Stomach (tissue), 9 donors: Measurements from ENCODE around the gene RNU6-8. TPM values are rescaled to one million over a fixed set of nuclear protein-coding genes. Genes with fewer than 3 reads are reported as not detected.

Experiments
- DNase-seq, 2 donors: peaks; one replicate each; pipeline versions ENCODE4 v3.0.0 to v3.0.0-alpha.2; 2013 to 2019
- H3K27ac ChIP-seq, 5 donors: fragments of 200-600 bp in 4 of 5; sonication (generic) in 4 of 5; one replicate each; pipeline ENCODE4 v1.5.1; 2013 to 2019; ENCODE audit warnings: mild to moderate bottlenecking in 1 of 5, moderate library complexity in 1 of 5
- H3K27me3 ChIP-seq, 3 donors: fragments of 200-600 bp; sonication (generic); one replicate each; pipeline ENCODE4 v1.5.1; 2017 to 2019; ENCODE audit warnings: mixed run types in 1 of 3
- H3K36me3 ChIP-seq, 4 donors: fragments of 200-600 bp; sonication (generic); 1 replicate in 3 of 4; 2 replicates in 1 of 4; pipeline ENCODE4 v1.5.1; 2016 to 2019
- H3K4me1 ChIP-seq, 4 donors: fragments of 200-600 bp; sonication (generic); one replicate each; pipeline ENCODE4 v1.5.1; 2016 to 2019
- H3K4me3 ChIP-seq, 4 donors: fragments of 200-600 bp; sonication (generic) in 3 of 4; one replicate each; pipeline ENCODE4 v1.5.1; 2016 to 2019; ENCODE audit warnings: mild to moderate bottlenecking in 1 of 4
- H3K9me3 ChIP-seq, 4 donors: fragments of 200-600 bp; sonication (generic); one replicate each; pipeline ENCODE4 v1.5.1; 2016 to 2019
- CTCF ChIP-seq, 7 experiments: fragments of 450-650 bp in 4 of 7; fragments of 200-600 bp in 3 of 7; sonication (generic) in 3 of 7; IDR thresholded peaks; one replicate each; pipeline ENCODE4 v1.5.1; 2016 to 2019; ENCODE audit warnings: antibody characterized with exemption in 7 of 7, control low read depth in 2 of 7, mild to moderate bottlenecking in 1 of 7
- EP300 ChIP-seq: sonication (generic); formaldehyde crosslinking; IDR thresholded peaks from one replicate; pipeline ENCODE4 v1.6.1; 2017; ENCODE audit warnings: antibody characterized with exemption
- POLR2A ChIP-seq, 4 donors: fragments of 450-650 bp; IDR thresholded peaks; one replicate each; pipeline ENCODE4 v1.6.1; 2016; ENCODE audit warnings: antibody characterized with exemption in 4 of 4, control low read depth in 2 of 4, mild to moderate bottlenecking in 1 of 4, moderate library complexity in 1 of 4
- POLR2AphosphoS5 ChIP-seq, 3 donors: sonication (generic); formaldehyde crosslinking; IDR thresholded peaks; one replicate each; pipeline ENCODE4 v1.6.1; 2016; ENCODE audit warnings: antibody characterized with exemption in 3 of 3
- WGBS, 5 donors: extraction: QIAGEN DNeasy Blood & Tissue Kit in 3 of 5; methylation state at CpG; one replicate each; pipeline versions ENCODE4 v1.1.5 to v1.1.7; 2013 to 2018; 5-methylcytosine and 5-hydroxymethylcytosine counted together
- intact Hi-C: fragments of 100-400 bp; cut with DNase I; formaldehyde crosslinking; loops from one replicate; pipeline ENCODE4 v1.15.1; 2023; ENCODE audit warnings: low total_unique reads
- polyA plus RNA-seq, 3 donors: library from polyadenylated mRNA; stranded (reverse); fragments of 200-250 nt; gene quantifications; one replicate each; pipeline ENCODE4 v1.2.3, GENCODE V29; 2013
- total RNA-seq, 5 donors: library from RNA; depleted of rRNA; stranded (reverse); fragments of >200 nt; gene quantifications; one replicate each; pipeline versions ENCODE4 v1.1.0 to v1.2.3, GENCODE V29; 2014 to 2016
- donor health status: healthy with polysubstance abuse.
- donor health status: Bipolar disorder and iron deficiency.
- donor health status: healthy.

Gene RNU6-8
- total and polyA plus RNA-seq, 8 donors = not detected

- no peak overlapping the region for H3K4me3 ChIP-seq
- H3K4me1 ChIP-seq = peaks cover 9 to 34% (median 19%) of the 10 kb centered on the region in 4 donors
- no peak for DNase-seq
- intact Hi-C loops = no loop called here
- no peak overlapping the region for H3K27ac ChIP-seq
- H3K9me3 ChIP-seq = no peaks in the 10 kb centered on the region
- H3K36me3 ChIP-seq = no peaks in the 10 kb centered on the region
- TF ChIP-seq POLR2A (IDR thresholded peaks at IDR 0.05) (no peak), EP300 (no peak), POLR2AphosphoS5 (IDR thresholded peaks at IDR 0.05) (no peak), CTCF (IDR thresholded peaks at IDR 0.05) (no peak)
- H3K27me3 ChIP-seq = no peaks in the 10 kb centered on the region
- 47 to 60% (median 54%) methylated on average over 4 of the region's 4 CpGs for WGBS, 5 donors
Observed at GRCh38 chr14:32205984-32206383, 2.9 kb upstream of the RNU6-8 start.

DNA sequence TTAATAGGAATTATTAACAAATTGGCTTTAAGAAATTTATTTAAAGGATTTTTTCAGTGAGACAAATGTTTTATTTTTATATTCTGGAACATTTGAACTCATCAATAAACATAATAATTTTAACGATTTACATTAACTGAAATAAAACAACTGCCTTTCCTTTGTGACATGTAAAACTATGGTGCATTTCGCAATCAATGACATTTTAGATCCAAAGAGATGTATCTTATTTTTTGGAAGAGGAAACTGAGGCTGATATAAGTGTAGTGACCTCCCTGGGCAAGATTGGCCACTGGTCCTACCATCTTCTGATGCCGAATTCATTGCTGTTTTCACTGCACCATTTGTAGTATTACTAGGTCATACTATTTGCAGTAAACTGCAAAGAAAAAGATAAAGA lies 2.5 kb upstream of the RNU6-8 start:
- DNase-seq = no peak
- 91 to 95% (median 93%) methylated on average over 3 of the region's 3 CpGs for WGBS, 5 donors
- Histone ChIP-seq H3K4me3 (no peak overlapping the region), H3K27ac (no peak overlapping the region), H3K4me1 (peaks cover 9 to 38% (median 20%) of the 10 kb centered on the region in 4 donors), H3K27me3 (no peaks in the 10 kb centered on the region), H3K36me3 (no peaks in the 10 kb centered on the region), H3K9me3 (no peaks in the 10 kb centered on the region)
- TF ChIP-seq EP300 = no peak
- TF ChIP-seq POLR2AphosphoS5 (IDR thresholded peaks at IDR 0.05) = no peak
- no peak for TF ChIP-seq POLR2A (IDR thresholded peaks at IDR 0.05)
- intact Hi-C loops = no loop called here

GRCh38 chr14:32203928-32204357 lies 874 bp upstream of the RNU6-8 start:
- Histone ChIP-seq H3K9me3 (no peaks in the 10 kb centered on the region), H3K4me3 (peak overlapping the region; percentile 65 to 84 (median 74)), H3K4me1 (peaks cover 9 to 44% (median 20%) of the 10 kb centered on the region in 4 donors), H3K36me3 (no peaks in the 10 kb centered on the region), H3K27me3 (no peaks in the 10 kb centered on the region), H3K27ac (peak overlapping the region; percentile 76 to 85 (median 81))
- intact Hi-C loops = no loop called here
- WGBS, 5 donors = 2 to 4% (median 3%) methylated on average over 14 of the region's 14 CpGs
- TF ChIP-seq EP300 (no peak), POLR2A (IDR thresholded peaks at IDR 0.05) (no peak), CTCF (IDR thresholded peaks at IDR 0.05) (no peak), POLR2AphosphoS5 (IDR thresholded peaks at IDR 0.05) (no peak)
- peak in 1 of 2 donors; percentile 67 for DNase-seq

- intact Hi-C loops = no loop called here
- 1 to 4% (median 2%) methylated on average over 8 of the region's 8 CpGs for WGBS, 5 donors
- H3K4me1 ChIP-seq = peaks cover 9 to 44% (median 20%) of the 10 kb centered on the region in 4 donors
- no peaks in the 10 kb centered on the region for H3K36me3 ChIP-seq
- DNase-seq = peak in 1 of 2 donors; percentile 55
- no peaks in the 10 kb centered on the region for H3K27me3 ChIP-seq
- no peaks in the 10 kb centered on the region for H3K9me3 ChIP-seq
- peak overlapping the region; percentile 55 to 85 (median 81) for H3K27ac ChIP-seq
- TF ChIP-seq EP300 = no peak
- TF ChIP-seq CTCF (IDR thresholded peaks at IDR 0.05) = no peak
- no peak for TF ChIP-seq POLR2A (IDR thresholded peaks at IDR 0.05)
- TF ChIP-seq POLR2AphosphoS5 (IDR thresholded peaks at IDR 0.05) = no peak
- peak overlapping the region; percentile 65 to 84 (median 74) for H3K4me3 ChIP-seq
Observed at GRCh38 chr14:32202491-32202997, 525 bp downstream of the RNU6-8 start.
